HepG2 (cell line): ENCODE results near the gene ATAD1. TPM values are rescaled to one million over a fixed set of nuclear protein-coding genes. Genes with fewer than 3 reads are reported as not detected.

Experiments used
- ATAC-seq: fragments of 200-7000 bp; cut with Tn5 transposase; 3 replicates; pipeline ENCODE4 v1.9.1; 2020; ENCODE audit warnings: mild to moderate bottlenecking, moderate library complexity
- BruUV-seq: library from RNA; stranded (reverse); fragments of 400-500 nt; replicated peaks from 2 replicates; lab custom pipeline; 2021; lab: Mats Ljungman, UMichigan
- CTCF ChIA-PET: fragments of 300-600 bp; formaldehyde crosslinking; extraction: SDS; loops from one replicate; lab custom pipeline; 2021; ENCODE audit warnings: low total read pairs, inconsistent platforms, low intra/inter-chr PET ratio; lab: Yijun Ruan, JAX
- POLR2A ChIA-PET: fragments of 350-600 bp; sonication (Branson Sonifier 250); formaldehyde crosslinking; loops from one replicate; lab custom pipeline; 2020; ENCODE audit warnings: antibody characterized with exemption, inconsistent platforms; lab: Yijun Ruan, JAX
- DNase-seq: peaks from one replicate; pipeline ENCODE4 v3.0.0-alpha.2; 2015; ENCODE audit warnings: low spot score
- FAIRE-seq: peaks from 3 replicates; lab custom pipeline; 2011; peaks lifted over from hg19 to GRCh38; lab: Jason Lieb, UNC
- H2AFZ ChIP-seq: one replicate; pipeline ENCODE4 v1.6.1; 2011; ENCODE audit warnings: low read length, inconsistent platforms
- H3K27ac ChIP-seq: fragments of 300-600 bp; 3 replicates; pipeline ENCODE4 v1.8.0; 2011; ENCODE audit warnings: mixed run types, mild to moderate bottlenecking, mixed read lengths, low read length, inconsistent platforms; ENCODE audit not compliant: insufficient read depth; ENCODE audit errors: extremely low read length
- H3K27me3 ChIP-seq, 2 experiments: fragments of 200-600 bp in 1 of 2; 2 replicates in 1 of 2; 3 replicates in 1 of 2; pipeline versions ENCODE4 v1.6.0 to v1.8.0; 2011; ENCODE audit warnings: low read length in 2 of 2, mild to moderate bottlenecking in 2 of 2, moderate library complexity in 2 of 2, inconsistent platforms in 1 of 2; ENCODE audit not compliant: insufficient read depth in 2 of 2, control insufficient read depth in 1 of 2
- H3K36me3 ChIP-seq, 2 experiments: fragments of 200-600 bp in 1 of 2; replicated peaks in 1 of 2; 2 replicates in 1 of 2; 3 replicates in 1 of 2; pipeline versions ENCODE4 v1.5.1 to v1.8.0; 2011; ENCODE audit warnings: low read length in 2 of 2, inconsistent platforms in 1 of 2; ENCODE audit not compliant: insufficient read depth in 2 of 2, control insufficient read depth in 1 of 2
- H3K4me1 ChIP-seq: 2 replicates; pipeline ENCODE4 v1.5.1; 2012; ENCODE audit warnings: low read length, inconsistent platforms; ENCODE audit not compliant: insufficient read depth
- H3K4me2 ChIP-seq: 2 replicates; pipeline ENCODE4 v1.6.0; 2011; ENCODE audit warnings: low read depth, low read length, inconsistent platforms
- H3K4me3 ChIP-seq, 3 experiments: fragments of 200-600 bp in 1 of 3; sonication (generic), shearing (Covaris generic) in 1 of 3; replicated peaks in 1 of 3; 2 replicates each; pipeline ENCODE4 v1.5.1; 2011 to 2016; ENCODE audit warnings: low read length in 3 of 3, inconsistent platforms in 2 of 3, low read depth in 2 of 3, mild to moderate bottlenecking in 2 of 3, control low read depth in 1 of 3, mixed read lengths in 1 of 3; ENCODE audit not compliant: insufficient read depth in 1 of 3
- H3K79me2 ChIP-seq: one replicate; pipeline ENCODE4 v1.6.1; 2011; ENCODE audit warnings: low read length, inconsistent platforms; ENCODE audit not compliant: insufficient read depth
- H3K9ac ChIP-seq: 2 replicates; pipeline ENCODE4 v1.6.0; 2011; ENCODE audit warnings: mild to moderate bottlenecking, low read depth, low read length, inconsistent platforms; ENCODE audit not compliant: insufficient read depth
- H3K9me3 ChIP-seq: 2 replicates; pipeline ENCODE4 v1.5.1; 2012; ENCODE audit warnings: mild to moderate bottlenecking, low read length
- H4K20me1 ChIP-seq: 2 replicates; pipeline ENCODE4 v1.6.0; 2011; ENCODE audit warnings: inconsistent platforms, mild to moderate bottlenecking, low read length, moderate library complexity; ENCODE audit not compliant: insufficient read depth
- CREM ChIP-seq, 2 experiments: sonication (generic) in 1 of 2; formaldehyde crosslinking in 1 of 2; IDR thresholded peaks; 2 replicates each; pipeline versions ENCODE4 v1.4.0 to v1.6.1; 2016 to 2020; ENCODE audit warnings: antibody characterized with exemption in 1 of 2, mild to moderate bottlenecking in 1 of 2, missing genetic modification reagents in 1 of 2
- FOXO1 ChIP-seq: sonication (generic); formaldehyde crosslinking; IDR thresholded peaks from 2 replicates; pipeline ENCODE4 v1.4.0; 2020; ENCODE audit warnings: missing genetic modification reagents
- JUN ChIP-seq: sonication (generic); formaldehyde crosslinking; IDR thresholded peaks from 2 replicates; pipeline ENCODE4 v1.4.0; 2020; ENCODE audit warnings: mild to moderate bottlenecking, missing genetic modification reagents
- PHB2 ChIP-seq: fragments of 450-650 bp; IDR thresholded peaks from 2 replicates; pipeline ENCODE4 v1.6.1; 2018; ENCODE audit not compliant: partially characterized antibody
- SIX1 ChIP-seq: sonication (generic); formaldehyde crosslinking; IDR thresholded peaks from 2 replicates; pipeline ENCODE4 v1.4.0; 2020; ENCODE audit warnings: missing genetic modification reagents, borderline replicate concordance
- XBP1 ChIP-seq: sonication (generic); formaldehyde crosslinking; IDR thresholded peaks from 2 replicates; pipeline ENCODE4 v1.5.0; 2020; ENCODE audit warnings: missing genetic modification reagents
- ZNF207 ChIP-seq: fragments of 450-650 bp; IDR thresholded peaks from 2 replicates; pipeline ENCODE4 v1.6.1; 2016; ENCODE audit warnings: antibody characterized with exemption, borderline replicate concordance
- ZNF430 ChIP-seq: sonication (generic); formaldehyde crosslinking; IDR thresholded peaks from 2 replicates; pipeline ENCODE4 v1.9.0; 2021; ENCODE audit warnings: mild to moderate bottlenecking, missing genetic modification reagents
- ZNF780A ChIP-seq: sonication (generic); formaldehyde crosslinking; IDR thresholded peaks from 2 replicates; pipeline ENCODE4 v1.8.0; 2022; ENCODE audit warnings: mild to moderate bottlenecking, missing genetic modification reagents, moderate library complexity
- whole genome bisulfite sequencing: methylation state at CpG from one replicate; pipeline ENCODE4 v1.1.6; 2017; ENCODE audit warnings: low lambda C conversion rate; 5-methylcytosine and 5-hydroxymethylcytosine counted together
- in situ Hi-C: cut with HindIII; loops from 2 replicates; pipeline ENCODE4 v1.10.0; 2017; ENCODE audit warnings: low pct_unique_long_range_greater_than_20kb; ENCODE audit not compliant: extremely low pct_ligation_motif_present
- intact Hi-C: fragments of 100-400 bp; cut with micrococcal nuclease; formaldehyde crosslinking; loops from one replicate; pipeline ENCODE4 v1.10.0; 2022; ENCODE audit not compliant: unreplicated experiment
- polyA plus RNA-seq, 8 experiments: library from polyadenylated mRNA; depleted of rRNA in 3 of 8; stranded (reverse) in 7 of 8; unstranded in 1 of 8; fragments of >200 nt; fragmentation: Illumina TruSeq in 4 of 8; extraction: Trizol in 4 of 8; gene quantifications; 2 replicates each; pipeline versions ENCODE4 v1.2.1 to v1.2.3, GENCODE V29; 2011 to 2016; ENCODE audit warnings: low read depth in 4 of 8, missing spikeins in 1 of 8, mixed read lengths in 1 of 8; ENCODE audit not compliant: insufficient read depth in 1 of 8
- total RNA-seq, 5 experiments: library from RNA; depleted of rRNA; stranded (reverse); fragments of >200 nt; fragmentation: Illumina TruSeq; extraction: Trizol; gene quantifications; 2 replicates each; pipeline ENCODE4 v1.2.3, GENCODE V29; 2016; ENCODE audit warnings: low read depth in 1 of 5
- TF ChIP-seq, protein P1 (sequence below): sonication (generic); formaldehyde crosslinking; conservative IDR thresholded peaks from 2 replicates; pipeline ENCODE4 v1.4.0; 2020; ENCODE audit warnings: missing genetic modification reagents
- TF ChIP-seq, protein P2 (sequence below): sonication (generic); formaldehyde crosslinking; IDR thresholded peaks from 2 replicates; pipeline ENCODE4 v1.4.0; 2020; ENCODE audit warnings: mild to moderate bottlenecking, missing genetic modification reagents
- TF ChIP-seq, protein P3 (sequence below): IDR thresholded peaks from 2 replicates; pipeline ENCODE4 v1.6.1; 2016; ENCODE audit warnings: missing genetic modification reagents, missing compliant biosample characterization

Gene ATAD1
- total and polyA plus RNA-seq, 2 of the 13 experiments (the other 11 are each of a cell fraction or from before 2014, with no cell fraction given), result 14.9 to 28.2 TPM

DNA sequence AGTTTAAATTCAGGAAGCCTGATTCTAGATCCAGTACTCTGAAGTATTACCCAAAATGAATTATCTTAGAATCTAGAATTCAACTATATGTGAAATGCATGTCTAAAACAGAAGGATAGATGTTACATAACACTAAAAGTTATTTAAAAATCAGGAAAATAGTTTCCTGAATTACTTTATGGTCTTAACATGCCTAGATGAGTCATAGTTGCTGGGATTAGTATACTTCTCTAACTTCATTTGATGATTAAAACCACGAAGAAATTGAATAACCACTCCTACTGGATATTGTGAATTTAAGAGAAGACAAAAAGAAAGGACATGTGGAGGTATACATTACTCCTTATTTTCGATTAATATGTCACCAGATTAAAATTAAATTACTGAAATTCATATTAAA lies 65.5 kb downstream of the ATAD1 start:
- Histone ChIP-seq H3K9ac (no peak overlapping the region), H3K4me1 (0 out of 2 replicates have a peak, but pooled peaks cover 5% of the 10 kb centered on the region), H3K36me3 (peaks cover 3 to 16% of the 10 kb centered on the region in 2 experiments; a peak in 3 of 5 replicates), H3K27me3 (no peaks in the 10 kb centered on the region; a peak in 1 of 5 replicates), H2AFZ (no peak overlapping the region), H3K9me3 (no peaks in the 10 kb centered on the region), H4K20me1 (no peaks in the 10 kb centered on the region), H3K4me3 (no peak overlapping the region), H3K79me2 (no peaks in the 10 kb centered on the region), H3K4me2 (no peak overlapping the region), H3K27ac (no peak overlapping the region)
- ATAC-seq, result no peak
- ChIA-PET CTCF (no interaction called here), POLR2A (no interaction called here)
- in situ Hi-C loops, result no loop called here
- intact Hi-C loops, result no loop called here
- TF ChIP-seq JUN (CRISPR knock-in tag), result no peak
- no peak for TF ChIP-seq XBP1 (CRISPR knock-in tag)
- no peak for TF ChIP-seq PHB2
- TF ChIP-seq ZNF430 (CRISPR knock-in tag), result no peak
- no peak for TF ChIP-seq SIX1 (CRISPR knock-in tag)
- TF ChIP-seq FOXO1 (CRISPR knock-in tag), result no peak
- TF ChIP-seq, protein P1, sequence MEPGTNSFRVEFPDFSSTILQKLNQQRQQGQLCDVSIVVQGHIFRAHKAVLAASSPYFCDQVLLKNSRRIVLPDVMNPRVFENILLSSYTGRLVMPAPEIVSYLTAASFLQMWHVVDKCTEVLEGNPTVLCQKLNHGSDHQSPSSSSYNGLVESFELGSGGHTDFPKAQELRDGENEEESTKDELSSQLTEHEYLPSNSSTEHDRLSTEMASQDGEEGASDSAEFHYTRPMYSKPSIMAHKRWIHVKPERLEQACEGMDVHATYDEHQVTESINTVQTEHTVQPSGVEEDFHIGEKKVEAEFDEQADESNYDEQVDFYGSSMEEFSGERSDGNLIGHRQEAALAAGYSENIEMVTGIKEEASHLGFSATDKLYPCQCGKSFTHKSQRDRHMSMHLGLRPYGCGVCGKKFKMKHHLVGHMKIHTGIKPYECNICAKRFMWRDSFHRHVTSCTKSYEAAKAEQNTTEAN (CRISPR knock-in tag), result no peak
- TF ChIP-seq, protein P2, sequence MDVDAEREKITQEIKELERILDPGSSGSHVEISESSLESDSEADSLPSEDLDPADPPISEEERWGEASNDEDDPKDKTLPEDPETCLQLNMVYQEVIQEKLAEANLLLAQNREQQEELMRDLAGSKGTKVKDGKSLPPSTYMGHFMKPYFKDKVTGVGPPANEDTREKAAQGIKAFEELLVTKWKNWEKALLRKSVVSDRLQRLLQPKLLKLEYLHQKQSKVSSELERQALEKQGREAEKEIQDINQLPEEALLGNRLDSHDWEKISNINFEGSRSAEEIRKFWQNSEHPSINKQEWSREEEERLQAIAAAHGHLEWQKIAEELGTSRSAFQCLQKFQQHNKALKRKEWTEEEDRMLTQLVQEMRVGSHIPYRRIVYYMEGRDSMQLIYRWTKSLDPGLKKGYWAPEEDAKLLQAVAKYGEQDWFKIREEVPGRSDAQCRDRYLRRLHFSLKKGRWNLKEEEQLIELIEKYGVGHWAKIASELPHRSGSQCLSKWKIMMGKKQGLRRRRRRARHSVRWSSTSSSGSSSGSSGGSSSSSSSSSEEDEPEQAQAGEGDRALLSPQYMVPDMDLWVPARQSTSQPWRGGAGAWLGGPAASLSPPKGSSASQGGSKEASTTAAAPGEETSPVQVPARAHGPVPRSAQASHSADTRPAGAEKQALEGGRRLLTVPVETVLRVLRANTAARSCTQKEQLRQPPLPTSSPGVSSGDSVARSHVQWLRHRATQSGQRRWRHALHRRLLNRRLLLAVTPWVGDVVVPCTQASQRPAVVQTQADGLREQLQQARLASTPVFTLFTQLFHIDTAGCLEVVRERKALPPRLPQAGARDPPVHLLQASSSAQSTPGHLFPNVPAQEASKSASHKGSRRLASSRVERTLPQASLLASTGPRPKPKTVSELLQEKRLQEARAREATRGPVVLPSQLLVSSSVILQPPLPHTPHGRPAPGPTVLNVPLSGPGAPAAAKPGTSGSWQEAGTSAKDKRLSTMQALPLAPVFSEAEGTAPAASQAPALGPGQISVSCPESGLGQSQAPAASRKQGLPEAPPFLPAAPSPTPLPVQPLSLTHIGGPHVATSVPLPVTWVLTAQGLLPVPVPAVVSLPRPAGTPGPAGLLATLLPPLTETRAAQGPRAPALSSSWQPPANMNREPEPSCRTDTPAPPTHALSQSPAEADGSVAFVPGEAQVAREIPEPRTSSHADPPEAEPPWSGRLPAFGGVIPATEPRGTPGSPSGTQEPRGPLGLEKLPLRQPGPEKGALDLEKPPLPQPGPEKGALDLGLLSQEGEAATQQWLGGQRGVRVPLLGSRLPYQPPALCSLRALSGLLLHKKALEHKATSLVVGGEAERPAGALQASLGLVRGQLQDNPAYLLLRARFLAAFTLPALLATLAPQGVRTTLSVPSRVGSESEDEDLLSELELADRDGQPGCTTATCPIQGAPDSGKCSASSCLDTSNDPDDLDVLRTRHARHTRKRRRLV, result no peak
- no peak for TF ChIP-seq CREM (IDR thresholded peaks at IDR 0.05)
- no peak for TF ChIP-seq CREM (CRISPR knock-in tag; IDR thresholded peaks at IDR 0.05)
- TF ChIP-seq, protein P3, sequence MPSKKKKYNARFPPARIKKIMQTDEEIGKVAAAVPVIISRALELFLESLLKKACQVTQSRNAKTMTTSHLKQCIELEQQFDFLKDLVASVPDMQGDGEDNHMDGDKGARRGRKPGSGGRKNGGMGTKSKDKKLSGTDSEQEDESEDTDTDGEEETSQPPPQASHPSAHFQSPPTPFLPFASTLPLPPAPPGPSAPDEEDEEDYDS, result no peak
- no peak for TF ChIP-seq ZNF780A (CRISPR knock-in tag)
- TF ChIP-seq ZNF207, result no peak
- no peak for DNase-seq
- 95% methylated on average over 2 of the region's 2 CpGs for WGBS
- BruUV-seq, result no TSS peak
- no peak for FAIRE-seq
